Body of pancreas (tissue), 4 donors: Measurements from ENCODE around the gene GAK.

Experiments used
- POLR2A ChIP-seq, 3 donors: fragments of 450-650 bp; IDR thresholded peaks; one replicate each; pipeline ENCODE4 v1.6.1; 2016; ENCODE audit warnings: antibody characterized with exemption in 3 of 3, mild to moderate bottlenecking in 2 of 3
- TF ChIP-seq, protein P1 (sequence below), 7 experiments: fragments of 450-650 bp in 4 of 7; fragments of 200-600 bp in 3 of 7; sonication (generic) in 3 of 7; IDR thresholded peaks; one replicate each; pipeline ENCODE4 v1.5.1; 2016 to 2019; ENCODE audit warnings: antibody characterized with exemption in 7 of 7

DNA sequence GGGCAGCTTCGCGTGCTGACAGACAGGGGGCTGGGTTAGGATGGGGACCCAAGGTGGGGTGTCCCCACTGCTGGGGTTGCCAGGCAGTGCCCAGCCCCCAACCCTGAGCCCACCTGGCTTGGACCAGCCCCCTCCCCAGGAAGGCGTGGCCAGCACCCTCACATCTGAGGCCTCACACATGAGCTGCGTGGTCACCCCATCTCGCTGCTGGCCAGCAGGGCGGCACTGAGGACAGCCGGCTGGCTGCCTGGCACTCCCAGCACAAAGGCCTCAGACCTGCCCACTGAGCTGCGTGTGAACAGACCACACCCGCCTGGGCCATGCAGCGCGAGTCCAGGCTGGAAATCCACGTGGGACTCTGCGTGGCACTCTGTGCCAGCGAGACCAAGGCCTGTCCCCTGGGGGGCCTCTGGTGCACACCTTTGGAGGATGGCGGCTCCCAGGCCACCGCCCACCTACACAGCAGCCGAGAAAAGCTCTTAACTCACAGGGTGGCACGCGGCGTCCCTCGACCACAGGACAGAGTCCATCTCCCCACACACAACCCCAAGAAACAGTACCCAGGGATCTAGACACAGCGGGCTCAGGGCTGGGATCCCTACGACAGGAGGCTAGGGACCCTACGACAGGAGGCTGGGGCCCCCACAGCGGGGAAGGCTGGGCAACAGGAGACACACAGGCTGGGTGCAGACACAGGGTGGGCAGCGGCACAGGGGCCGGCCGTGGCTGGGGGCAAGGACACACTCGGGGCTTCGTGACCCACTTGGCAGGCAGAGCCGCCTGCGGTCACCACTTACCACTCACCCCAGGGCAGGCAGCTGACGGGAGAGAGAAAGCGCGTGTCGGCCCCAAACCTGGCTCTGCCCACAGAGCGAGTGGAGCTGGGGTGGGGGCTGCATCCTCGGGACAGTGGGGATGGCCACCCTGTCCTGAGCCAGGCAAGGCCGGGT, 31.4 kb upstream of the GAK start:
- TF ChIP-seq, protein P1, sequence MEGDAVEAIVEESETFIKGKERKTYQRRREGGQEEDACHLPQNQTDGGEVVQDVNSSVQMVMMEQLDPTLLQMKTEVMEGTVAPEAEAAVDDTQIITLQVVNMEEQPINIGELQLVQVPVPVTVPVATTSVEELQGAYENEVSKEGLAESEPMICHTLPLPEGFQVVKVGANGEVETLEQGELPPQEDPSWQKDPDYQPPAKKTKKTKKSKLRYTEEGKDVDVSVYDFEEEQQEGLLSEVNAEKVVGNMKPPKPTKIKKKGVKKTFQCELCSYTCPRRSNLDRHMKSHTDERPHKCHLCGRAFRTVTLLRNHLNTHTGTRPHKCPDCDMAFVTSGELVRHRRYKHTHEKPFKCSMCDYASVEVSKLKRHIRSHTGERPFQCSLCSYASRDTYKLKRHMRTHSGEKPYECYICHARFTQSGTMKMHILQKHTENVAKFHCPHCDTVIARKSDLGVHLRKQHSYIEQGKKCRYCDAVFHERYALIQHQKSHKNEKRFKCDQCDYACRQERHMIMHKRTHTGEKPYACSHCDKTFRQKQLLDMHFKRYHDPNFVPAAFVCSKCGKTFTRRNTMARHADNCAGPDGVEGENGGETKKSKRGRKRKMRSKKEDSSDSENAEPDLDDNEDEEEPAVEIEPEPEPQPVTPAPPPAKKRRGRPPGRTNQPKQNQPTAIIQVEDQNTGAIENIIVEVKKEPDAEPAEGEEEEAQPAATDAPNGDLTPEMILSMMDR (IDR thresholded peaks at IDR 0.05): no peak
- TF ChIP-seq POLR2A (IDR thresholded peaks at IDR 0.05): no peak
